Adipocyte (in vitro differentiated cells): ENCODE results near the gene ZBTB49.
"Not testable (repeated sequence)": the region's sequence is repeated elsewhere in the genome, so short reads cannot be mapped to it uniquely, and the experiment has no call there.

Experiments
- DNase-seq: peaks from one replicate; pipeline ENCODE4 v3.0.0-alpha.2; 2015; ENCODE audit warnings: low read depth
- H3K27me3 ChIP-seq: replicated peaks from 2 replicates; pipeline ENCODE4 v1.7.0; 2013; ENCODE audit warnings: mild to moderate bottlenecking, low read length, moderate library complexity; ENCODE audit not compliant: control insufficient read depth, insufficient read depth
- H3K36me3 ChIP-seq: 2 replicates; pipeline ENCODE4 v1.7.0; 2013; ENCODE audit warnings: low read length, mild to moderate bottlenecking, moderate library complexity; ENCODE audit not compliant: control insufficient read depth, insufficient read depth, severe bottlenecking
- H3K4me1 ChIP-seq: 2 replicates; pipeline ENCODE4 v1.7.0; 2013; ENCODE audit warnings: mild to moderate bottlenecking, low read length, moderate library complexity; ENCODE audit not compliant: control insufficient read depth, insufficient read depth
- H3K4me3 ChIP-seq: 2 replicates; pipeline ENCODE4 v1.7.0; 2013; ENCODE audit warnings: mild to moderate bottlenecking, low read length, moderate library complexity
- H3K9ac ChIP-seq: 2 replicates; pipeline ENCODE4 v1.7.0; 2013; ENCODE audit warnings: mild to moderate bottlenecking, low read length, moderate library complexity
- H3K9me3 ChIP-seq: 2 replicates; pipeline ENCODE4 v1.7.0; 2013; ENCODE audit warnings: mild to moderate bottlenecking, low read length, moderate library complexity; ENCODE audit not compliant: control insufficient read depth

The ZBTB49 gene

GRCh38 chr4:4341861-4342650, 52.0 kb downstream of the ZBTB49 start:
- H3K9ac ChIP-seq = no peak overlapping the region
- no peak overlapping the region for H3K4me3 ChIP-seq
- no peak for DNase-seq
- H3K9me3 ChIP-seq = no peaks in the 10 kb centered on the region
- H3K27me3 ChIP-seq = peaks cover 65% of the 10 kb centered on the region
- H3K4me1 ChIP-seq = no peaks in the 10 kb centered on the region
- no peaks in the 10 kb centered on the region for H3K36me3 ChIP-seq

- Histone ChIP-seq H3K9ac (no peak overlapping the region), H3K4me3 (no peak overlapping the region), H3K27me3 (peaks cover 65% of the 10 kb centered on the region), H3K4me1 (no peaks in the 10 kb centered on the region), H3K36me3 (no peaks in the 10 kb centered on the region), H3K9me3 (no peaks in the 10 kb centered on the region)
- no peak for DNase-seq
These were observed 53.0 kb downstream of the ZBTB49 start for GRCh38 chr4:4343038-4343437.

- no peak for DNase-seq
- Histone ChIP-seq H3K4me3 (no peak overlapping the region), H3K9me3 (peaks cover 3% of the 10 kb centered on the region), H3K36me3 (no peaks in the 10 kb centered on the region), H3K4me1 (no peaks in the 10 kb centered on the region), H3K9ac (no peak overlapping the region), H3K27me3 (peaks cover 54% of the 10 kb centered on the region)
These were observed 55.0 kb downstream of the ZBTB49 start for GRCh38 chr4:4344915-4345527.

GRCh38 chr4:4347585-4347984, 57.5 kb downstream of the ZBTB49 start:
- Histone ChIP-seq H3K27me3 (peaks cover 49% of the 10 kb centered on the region), H3K9ac (no peak overlapping the region), H3K36me3 (no peaks in the 10 kb centered on the region), H3K4me3 (no peak overlapping the region), H3K4me1 (no peaks in the 10 kb centered on the region), H3K9me3 (peaks cover 3% of the 10 kb centered on the region)
- DNase-seq = no peak

- not testable (repeated sequence) for DNase-seq, H3K36me3 ChIP-seq, H3K4me1 ChIP-seq, H3K9ac ChIP-seq, H3K4me3 ChIP-seq, H3K9me3 ChIP-seq
- H3K27me3 ChIP-seq = peaks cover 44% of the 10 kb centered on the region
These were observed 58.5 kb downstream of the ZBTB49 start for GRCh38 chr4:4348585-4348984.

GRCh38 chr4:4349867-4350266, 59.8 kb downstream of the ZBTB49 start:
- Histone ChIP-seq H3K4me1 (no peaks in the 10 kb centered on the region), H3K4me3 (no peak overlapping the region), H3K9ac (no peak overlapping the region), H3K27me3 (peaks cover 37% of the 10 kb centered on the region), H3K9me3 (peaks cover 8% of the 10 kb centered on the region), H3K36me3 (no peaks in the 10 kb centered on the region)
- no peak for DNase-seq

- Histone ChIP-seq H3K4me3 (no peak overlapping the region), H3K27me3 (peaks cover 41% of the 10 kb centered on the region)
- no peak for DNase-seq
These were observed 60.9 kb downstream of the ZBTB49 start for GRCh38 chr4:4350909-4351308.

GRCh38 chr4:4355302-4355701, 65.3 kb downstream of the ZBTB49 start:
- Histone ChIP-seq H3K4me1 (no peaks in the 10 kb centered on the region), H3K4me3 (no peak overlapping the region), H3K27me3 (peaks cover 46% of the 10 kb centered on the region), H3K9me3 (peaks cover 5% of the 10 kb centered on the region), H3K9ac (no peak overlapping the region), H3K36me3 (no peaks in the 10 kb centered on the region)
- no peak for DNase-seq

More at GRCh38 chr4:4350909-4351308, 60.9 kb downstream of the ZBTB49 start:
- H3K36me3 ChIP-seq = no peaks in the 10 kb centered on the region
- no peak overlapping the region for H3K9ac ChIP-seq
- peaks cover 8% of the 10 kb centered on the region for H3K9me3 ChIP-seq
- no peaks in the 10 kb centered on the region for H3K4me1 ChIP-seq

- no peak for DNase-seq
- H3K4me1 ChIP-seq = no peaks in the 10 kb centered on the region
- no peak overlapping the region for H3K4me3 ChIP-seq
- H3K9ac ChIP-seq = no peak overlapping the region
- H3K27me3 ChIP-seq = peaks cover 55% of the 10 kb centered on the region
- peaks cover 5% of the 10 kb centered on the region for H3K9me3 ChIP-seq
- H3K36me3 ChIP-seq = no peaks in the 10 kb centered on the region
These were observed 66.3 kb downstream of the ZBTB49 start for GRCh38 chr4:4356106-4357041.

- H3K4me3 ChIP-seq = no peak overlapping the region
- no peaks in the 10 kb centered on the region for H3K36me3 ChIP-seq
- H3K9ac ChIP-seq = no peak overlapping the region
- DNase-seq = no peak
- H3K9me3 ChIP-seq = peaks cover 5% of the 10 kb centered on the region
- peaks cover 63% of the 10 kb centered on the region for H3K27me3 ChIP-seq
- no peaks in the 10 kb centered on the region for H3K4me1 ChIP-seq
These were observed 68.2 kb downstream of the ZBTB49 start for GRCh38 chr4:4358093-4358854.
